Nephron progenitor cell (in vitro differentiated cells): Measurements from ENCODE around the gene CYP26B1.

ENCODE experiments used
- DNase-seq: peaks from one replicate; pipeline ENCODE4 v3.0.0; 2021
- H3K27ac Mint-ChIP-seq: 2 replicates; pipeline ENCODE4 v1.8.0; 2021; ENCODE audit warnings: mild to moderate bottlenecking, moderate library complexity, mixed read lengths
- H3K27me3 Mint-ChIP-seq: 2 replicates; pipeline ENCODE4 v1.8.0; 2021; ENCODE audit warnings: mild to moderate bottlenecking, low read depth, mixed read lengths; ENCODE audit not compliant: poor library complexity
- H3K36me3 Mint-ChIP-seq: 2 replicates; pipeline ENCODE4 v1.8.0; 2021; ENCODE audit warnings: low read depth, mixed read lengths
- H3K4me1 Mint-ChIP-seq: 2 replicates; pipeline ENCODE4 v1.8.0; 2021; ENCODE audit warnings: mixed read lengths
- H3K4me3 Mint-ChIP-seq: 2 replicates; pipeline ENCODE4 v1.8.0; 2021; ENCODE audit warnings: mild to moderate bottlenecking, moderate library complexity, mixed read lengths
- H3K9me3 Mint-ChIP-seq: 2 replicates; pipeline ENCODE4 v1.8.0; 2021; ENCODE audit warnings: mild to moderate bottlenecking, moderate library complexity, mixed read lengths
- TF ChIP-seq, protein P1 (sequence below): fragments of 200-600 bp; sonication (generic); IDR thresholded peaks from 2 replicates; pipeline ENCODE4 v1.5.0; 2021; ENCODE audit warnings: antibody characterized with exemption

CYP26B1 gene

DNA sequence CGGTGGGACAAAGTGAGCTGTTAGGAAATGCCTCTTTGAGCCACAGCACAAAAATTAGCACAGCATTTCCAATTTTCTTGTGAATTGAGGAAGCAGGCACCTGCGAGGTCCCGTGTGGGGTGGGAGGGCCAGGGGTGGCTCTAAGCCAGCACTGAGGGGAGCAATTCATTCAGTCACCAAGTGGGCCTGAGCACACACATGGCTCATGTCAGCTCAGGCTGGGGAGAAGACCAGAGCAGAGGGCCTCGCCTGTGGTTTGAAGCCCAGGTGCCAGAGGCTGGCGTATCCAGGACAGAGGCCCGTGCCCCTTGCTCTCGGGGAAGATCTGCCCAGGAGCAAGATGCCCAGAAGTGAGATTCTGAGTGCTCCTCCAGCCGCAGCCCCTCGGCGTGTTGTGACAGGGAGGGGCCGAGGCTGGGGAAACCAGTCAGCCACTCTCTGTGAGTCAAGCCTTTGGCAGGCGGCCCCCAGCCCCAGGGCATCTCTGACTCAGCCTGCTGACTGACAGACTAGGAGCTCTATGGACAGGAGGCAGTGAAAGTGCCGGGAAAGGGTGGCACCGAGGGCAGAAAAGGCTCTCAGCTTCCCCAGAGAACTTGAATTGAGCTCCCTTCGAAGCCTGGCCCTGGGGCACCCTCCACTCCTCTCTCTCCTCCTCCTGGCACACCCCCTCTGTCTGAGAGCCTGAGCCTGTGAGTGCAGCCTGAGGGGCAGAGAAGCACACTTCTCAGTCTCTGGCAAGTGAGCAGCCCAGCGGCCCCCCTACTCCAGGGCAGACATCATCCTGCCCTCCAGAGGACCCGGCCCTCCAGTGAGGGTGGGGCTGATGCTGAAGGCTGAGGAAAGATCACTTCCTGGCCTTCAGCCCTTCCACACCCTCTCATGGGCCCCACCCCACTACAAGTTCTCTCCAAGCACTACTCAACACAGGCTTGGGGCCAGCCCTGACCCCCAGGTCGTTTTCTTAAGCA, 32.3 kb downstream of the CYP26B1 start:
- H3K27me3 Mint-ChIP-seq, result peaks cover 23% of the 10 kb centered on the region
- TF ChIP-seq, protein P1, sequence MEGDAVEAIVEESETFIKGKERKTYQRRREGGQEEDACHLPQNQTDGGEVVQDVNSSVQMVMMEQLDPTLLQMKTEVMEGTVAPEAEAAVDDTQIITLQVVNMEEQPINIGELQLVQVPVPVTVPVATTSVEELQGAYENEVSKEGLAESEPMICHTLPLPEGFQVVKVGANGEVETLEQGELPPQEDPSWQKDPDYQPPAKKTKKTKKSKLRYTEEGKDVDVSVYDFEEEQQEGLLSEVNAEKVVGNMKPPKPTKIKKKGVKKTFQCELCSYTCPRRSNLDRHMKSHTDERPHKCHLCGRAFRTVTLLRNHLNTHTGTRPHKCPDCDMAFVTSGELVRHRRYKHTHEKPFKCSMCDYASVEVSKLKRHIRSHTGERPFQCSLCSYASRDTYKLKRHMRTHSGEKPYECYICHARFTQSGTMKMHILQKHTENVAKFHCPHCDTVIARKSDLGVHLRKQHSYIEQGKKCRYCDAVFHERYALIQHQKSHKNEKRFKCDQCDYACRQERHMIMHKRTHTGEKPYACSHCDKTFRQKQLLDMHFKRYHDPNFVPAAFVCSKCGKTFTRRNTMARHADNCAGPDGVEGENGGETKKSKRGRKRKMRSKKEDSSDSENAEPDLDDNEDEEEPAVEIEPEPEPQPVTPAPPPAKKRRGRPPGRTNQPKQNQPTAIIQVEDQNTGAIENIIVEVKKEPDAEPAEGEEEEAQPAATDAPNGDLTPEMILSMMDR, result no peak
- no peaks in the 10 kb centered on the region for H3K36me3 Mint-ChIP-seq
- H3K27ac Mint-ChIP-seq, result no peak overlapping the region
- DNase-seq, result no peak
- H3K4me3 Mint-ChIP-seq, result no peak overlapping the region
- H3K4me1 Mint-ChIP-seq, result peaks cover 12% of the 10 kb centered on the region
- peaks cover 24% of the 10 kb centered on the region for H3K9me3 Mint-ChIP-seq

DNA sequence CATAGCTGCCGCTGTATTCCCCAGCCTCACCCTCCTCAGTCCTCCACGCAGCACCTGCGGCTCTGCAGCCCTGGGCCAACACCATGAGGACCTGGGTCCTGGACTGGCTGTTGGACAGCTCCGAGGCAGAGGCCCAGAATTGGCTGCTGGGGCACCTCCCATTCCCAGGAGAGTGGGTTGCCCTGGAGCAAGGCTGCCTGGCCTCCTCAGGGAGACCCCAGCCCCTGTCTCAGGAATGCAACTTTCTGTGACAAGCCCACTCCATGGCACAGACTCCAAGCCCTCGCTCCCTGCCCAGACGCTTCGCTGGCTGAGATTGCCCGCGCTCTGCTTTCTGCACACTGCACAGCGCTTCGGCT, 33.0 kb downstream of the CYP26B1 start:
- DNase-seq, result no peak
- Mint-ChIP-seq H3K4me3 (no peak overlapping the region), H3K9me3 (peaks cover 28% of the 10 kb centered on the region), H3K4me1 (peaks cover 12% of the 10 kb centered on the region), H3K27me3 (peaks cover 26% of the 10 kb centered on the region), H3K27ac (no peak overlapping the region), H3K36me3 (no peaks in the 10 kb centered on the region)
- TF ChIP-seq, protein P1, result no peak

DNA sequence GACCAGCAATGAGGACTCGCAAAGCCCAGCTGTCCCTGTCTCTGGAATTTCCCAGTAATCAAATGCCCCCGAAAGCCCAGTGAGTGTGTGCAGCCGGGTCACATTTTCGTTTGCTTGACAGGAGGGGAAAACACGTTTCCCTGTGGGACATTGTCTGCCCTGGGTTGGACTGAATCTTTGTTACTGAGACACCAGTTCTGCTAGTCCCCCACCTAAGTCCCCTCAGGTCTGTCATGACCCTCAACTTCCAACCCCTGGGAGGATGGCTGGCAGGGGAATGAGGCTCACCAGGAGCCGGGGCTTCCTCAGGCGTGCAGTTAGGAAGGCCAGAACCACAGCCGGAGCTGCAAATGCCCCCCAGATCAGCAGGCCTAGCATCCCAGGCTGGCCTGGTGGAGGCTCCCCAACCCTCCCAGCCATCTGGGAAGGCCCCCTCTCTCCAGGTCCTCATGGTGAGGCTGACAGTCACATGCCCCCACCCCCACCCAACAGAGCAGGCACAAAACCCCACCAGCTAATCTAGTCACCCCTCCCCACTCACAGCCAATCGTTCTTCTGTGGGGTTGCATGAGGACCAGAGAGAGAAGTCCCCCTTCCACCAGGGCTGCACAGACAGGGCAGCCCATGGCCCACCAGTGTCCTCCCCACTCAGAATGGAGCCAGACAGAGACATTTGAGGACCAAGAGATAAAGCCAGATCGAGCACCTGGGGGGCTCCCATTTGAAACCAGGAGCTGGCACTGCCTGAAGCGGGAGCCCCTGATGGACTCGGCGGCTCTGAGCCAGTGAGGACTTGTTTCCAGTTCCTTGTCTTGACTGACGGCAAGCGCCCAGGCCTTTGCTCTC, 33.6 kb downstream of the CYP26B1 start:
- Mint-ChIP-seq H3K36me3 (no peaks in the 10 kb centered on the region), H3K4me3 (no peak overlapping the region), H3K9me3 (peaks cover 28% of the 10 kb centered on the region), H3K4me1 (peaks cover 15% of the 10 kb centered on the region), H3K27ac (no peak overlapping the region), H3K27me3 (peaks cover 26% of the 10 kb centered on the region)
- no peak for DNase-seq
- TF ChIP-seq, protein P1, result no peak

DNA sequence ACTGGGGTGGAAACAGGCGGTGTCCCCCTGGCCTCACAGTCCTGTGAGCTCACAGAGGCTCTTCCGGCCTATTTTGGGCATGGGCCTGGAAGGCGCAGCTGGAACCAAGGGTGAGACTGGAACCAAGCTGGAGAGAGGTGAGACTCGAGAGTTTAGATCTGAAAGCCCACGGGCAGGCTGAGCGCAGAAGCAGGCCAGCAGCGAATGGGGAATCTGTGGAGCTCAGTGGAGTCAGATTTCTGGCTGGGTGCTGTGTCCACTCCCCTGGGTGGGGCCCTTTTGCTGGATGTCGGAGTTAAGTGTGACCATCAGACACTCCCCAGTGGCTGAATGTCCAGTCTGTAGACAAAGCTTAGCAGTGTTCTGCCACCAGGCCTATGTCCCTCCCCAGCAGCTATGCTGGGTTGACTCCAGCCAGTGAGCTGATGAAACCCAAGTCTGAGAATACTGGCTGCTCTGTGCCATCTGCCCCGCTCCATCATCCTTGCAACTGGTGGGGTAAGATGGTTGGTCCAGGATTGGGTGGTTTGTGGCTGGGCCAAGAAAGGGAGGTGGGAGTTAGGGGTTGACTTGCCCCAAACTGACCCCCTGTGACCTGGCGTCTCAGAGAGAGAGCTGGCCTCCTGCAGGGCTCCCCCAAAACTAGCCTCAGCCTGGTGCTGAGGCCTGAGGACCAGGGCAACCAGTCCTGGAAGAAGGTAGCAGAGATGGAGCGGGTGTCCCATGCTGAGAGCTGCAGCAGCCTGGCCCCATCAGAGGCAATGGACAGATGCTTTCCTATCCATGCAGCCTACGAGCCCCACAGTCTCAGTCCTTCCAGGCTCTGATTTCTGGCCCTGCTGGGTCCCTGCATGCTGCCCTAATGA, 34.4 kb downstream of the CYP26B1 start:
- Mint-ChIP-seq H3K27ac (no peak overlapping the region), H3K36me3 (no peaks in the 10 kb centered on the region), H3K27me3 (peaks cover 28% of the 10 kb centered on the region), H3K4me1 (peaks cover 17% of the 10 kb centered on the region), H3K4me3 (no peak overlapping the region), H3K9me3 (peaks cover 28% of the 10 kb centered on the region)
- TF ChIP-seq, protein P1, result no peak
- DNase-seq, result no peak

DNA sequence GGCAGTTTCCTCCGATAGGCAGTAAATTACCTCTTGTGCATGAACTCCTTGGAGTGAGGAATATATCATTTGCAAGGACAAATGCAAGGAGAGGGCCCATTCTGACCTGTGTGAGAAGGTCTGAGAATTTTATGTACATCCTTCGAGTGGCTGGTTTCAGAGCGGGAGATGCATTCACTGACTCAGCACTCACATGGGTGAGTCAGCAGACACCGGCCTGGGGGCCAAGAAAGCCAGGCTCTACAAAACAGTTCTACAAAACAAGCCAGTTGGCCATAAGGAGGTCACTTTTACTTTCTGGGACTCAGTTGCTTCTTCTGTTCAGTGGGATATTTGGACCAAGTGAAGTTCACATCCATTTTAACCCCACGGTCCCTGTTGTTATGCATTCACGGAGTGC, 35.3 kb downstream of the CYP26B1 start:
- H3K27me3 Mint-ChIP-seq, result peaks cover 28% of the 10 kb centered on the region
- TF ChIP-seq, protein P1, result no peak
- peaks cover 26% of the 10 kb centered on the region for H3K9me3 Mint-ChIP-seq
- H3K4me1 Mint-ChIP-seq, result peaks cover 17% of the 10 kb centered on the region
- H3K36me3 Mint-ChIP-seq, result no peaks in the 10 kb centered on the region
- H3K4me3 Mint-ChIP-seq, result no peak overlapping the region
- H3K27ac Mint-ChIP-seq, result no peak overlapping the region
- DNase-seq, result no peak
